OCI-LY1 (cell line): Measurements from ENCODE around the gene FAM9C.

Source experiments
- CTCF ChIP-seq: fragments of 200-600 bp; sonication (generic), shearing (Covaris generic); IDR thresholded peaks from 2 replicates; pipeline ENCODE4 v1.5.1; 2017; ENCODE audit warnings: mild to moderate bottlenecking, antibody characterized with exemption, low read length, moderate library complexity, mixed read lengths
- EZH2 ChIP-seq: fragments of 200-600 bp; sonication (generic), shearing (Covaris generic); IDR thresholded peaks from 2 replicates; pipeline ENCODE4 v1.8.0; 2017; ENCODE audit warnings: borderline replicate concordance, mixed run types, mild to moderate bottlenecking, antibody characterized with exemption, low read length, moderate library complexity, mixed read lengths

GRCh38 chrX:13008189-13008533 lies 36.3 kb downstream of the FAM9C start:
- no peak for TF ChIP-seq CTCF
- no peak for TF ChIP-seq EZH2
